Fibroblast of lung (primary cell): ENCODE measurements around the gene SSBP1. TPM values are rescaled to one million over a fixed set of nuclear protein-coding genes. Genes with fewer than 3 reads are reported as not detected.

Experiments used
- DNase-seq, 2 donors: peaks; one replicate each; pipeline versions ENCODE4 v3.0.0 to v3.0.0-alpha.2; 2010; ENCODE audit warnings: low read depth in 2 of 2
- H2AFZ ChIP-seq: 2 replicates; pipeline ENCODE4 v1.5.1; 2012; ENCODE audit warnings: low read length, control low read depth, inconsistent platforms
- H3K27ac ChIP-seq: 2 replicates; pipeline ENCODE4 v1.5.1; 2011; ENCODE audit warnings: low read length, control low read depth; ENCODE audit not compliant: insufficient read depth
- H3K27me3 ChIP-seq: 2 replicates; pipeline ENCODE4 v1.5.1; 2011; ENCODE audit warnings: mild to moderate bottlenecking, low read length; ENCODE audit not compliant: control insufficient read depth, insufficient read depth
- H3K36me3 ChIP-seq: 2 replicates; pipeline ENCODE4 v1.5.1; 2011; ENCODE audit warnings: low read length; ENCODE audit not compliant: control insufficient read depth, insufficient read depth
- H3K4me1 ChIP-seq: 2 replicates; pipeline ENCODE4 v1.5.1; 2011; ENCODE audit warnings: low read length; ENCODE audit not compliant: control insufficient read depth, insufficient read depth; ENCODE audit errors: extremely low read depth
- H3K4me2 ChIP-seq: 2 replicates; pipeline ENCODE4 v1.5.1; 2011; ENCODE audit warnings: low read length, control low read depth; ENCODE audit not compliant: insufficient read depth; ENCODE audit errors: extremely low read depth
- H3K4me3 ChIP-seq, 4 experiments: fragments of 200-600 bp in 1 of 4; sonication (generic) in 1 of 4; replicated peaks in 1 of 4; 2 replicates each; pipeline ENCODE4 v1.5.1; 2011 to 2016; ENCODE audit warnings: low read length in 4 of 4, low read depth in 3 of 4, mild to moderate bottlenecking in 3 of 4, control low read depth in 2 of 4, inconsistent platforms in 1 of 4, mixed read lengths in 1 of 4; ENCODE audit not compliant: insufficient read depth in 1 of 4; ENCODE audit errors: control extremely low read depth in 1 of 4
- H3K79me2 ChIP-seq: 2 replicates; pipeline ENCODE4 v1.5.1; 2012; ENCODE audit warnings: mild to moderate bottlenecking, low read length, inconsistent platforms; ENCODE audit not compliant: control insufficient read depth, insufficient read depth
- H3K9ac ChIP-seq: 2 replicates; pipeline ENCODE4 v1.5.1; 2011; ENCODE audit warnings: mild to moderate bottlenecking, low read length, control low read depth; ENCODE audit not compliant: insufficient read depth
- H3K9me3 ChIP-seq: 2 replicates; pipeline ENCODE4 v1.5.1; 2012; ENCODE audit warnings: low read depth, low read length; ENCODE audit not compliant: control insufficient read depth, insufficient read depth
- H4K20me1 ChIP-seq: 2 replicates; pipeline ENCODE4 v1.5.1; 2011; ENCODE audit warnings: low read length; ENCODE audit not compliant: control insufficient read depth, insufficient read depth; ENCODE audit errors: extremely low read depth
- CTCF ChIP-seq, 2 donors: IDR thresholded peaks in 1 of 2; conservative IDR thresholded peaks in 1 of 2; 1 replicate in 1 of 2; 2 replicates in 1 of 2; pipeline ENCODE4 v1.5.1; 2011 to 2012; ENCODE audit warnings: low read length in 2 of 2, control low read depth in 1 of 2, inconsistent platforms in 1 of 2, low read depth in 1 of 2, mild to moderate bottlenecking in 1 of 2
- EZH2 ChIP-seq: IDR thresholded peaks from 2 replicates; pipeline ENCODE4 v1.5.1; 2012; ENCODE audit warnings: low read length, control low read depth, mild to moderate bottlenecking; ENCODE audit errors: missing control alignments
- polyA plus RNA-seq, 2 donors: library from polyadenylated mRNA; depleted of rRNA in 1 of 2; stranded (reverse) in 1 of 2; unstranded in 1 of 2; fragments of >200 nt; gene quantifications; 2 replicates each; pipeline ENCODE4 v1.2.1, GENCODE V29; 2011 to 2012; ENCODE audit warnings: missing spikeins in 1 of 2
- total RNA-seq: library from RNA; depleted of rRNA; stranded (reverse); fragments of >200 nt; gene quantifications from 2 replicates; pipeline ENCODE4 v1.2.1, GENCODE V29; 2014

SSBP1 gene
- total and polyA plus RNA-seq, 2 donors (not counting 1 experiment from before 2014, with no cell fraction given) = 119 to 209 TPM

DNA sequence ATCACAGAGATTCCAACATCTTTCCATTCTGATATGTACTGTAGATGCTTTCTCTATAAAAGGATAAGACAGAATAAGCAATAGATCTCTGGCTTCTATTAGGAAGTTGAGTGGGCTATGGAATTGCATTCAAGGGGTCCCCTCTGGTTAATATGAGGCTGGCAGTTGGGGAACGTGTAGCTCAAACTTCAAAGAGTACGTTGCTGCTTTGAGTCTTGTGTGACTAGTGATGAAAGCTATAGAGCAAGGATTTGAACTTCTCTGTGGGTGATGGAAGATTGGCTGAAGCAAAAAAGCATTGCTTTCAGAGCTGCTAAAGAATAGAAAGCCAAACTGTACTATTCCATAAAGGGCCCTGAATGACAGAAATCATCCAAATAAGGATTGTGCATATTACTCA lies 23.6 kb upstream of the SSBP1 start:
- no peak overlapping the region for H3K27ac ChIP-seq
- H3K9ac ChIP-seq = no peak overlapping the region
- DNase-seq = no peak
- no peaks in the 10 kb centered on the region for H3K9me3 ChIP-seq
- no peak overlapping the region for H3K4me3 ChIP-seq
- H3K27me3 ChIP-seq = no peaks in the 10 kb centered on the region
- H2AFZ ChIP-seq = no peak overlapping the region
- no peaks in the 10 kb centered on the region for H3K36me3 ChIP-seq
- no peak overlapping the region for H3K4me2 ChIP-seq
- H3K4me1 ChIP-seq = no peaks in the 10 kb centered on the region
- H3K79me2 ChIP-seq = no peaks in the 10 kb centered on the region
- H4K20me1 ChIP-seq = no peaks in the 10 kb centered on the region
- TF ChIP-seq CTCF (conservative IDR thresholded peaks at IDR 0.05 in 1 of 2, IDR thresholded peaks at IDR 0.05 in 1 of 2; ENCODE audit: low read depth in 1 of 2, low read length in 2 of 2) (no peak), EZH2 (no peak)

DNA sequence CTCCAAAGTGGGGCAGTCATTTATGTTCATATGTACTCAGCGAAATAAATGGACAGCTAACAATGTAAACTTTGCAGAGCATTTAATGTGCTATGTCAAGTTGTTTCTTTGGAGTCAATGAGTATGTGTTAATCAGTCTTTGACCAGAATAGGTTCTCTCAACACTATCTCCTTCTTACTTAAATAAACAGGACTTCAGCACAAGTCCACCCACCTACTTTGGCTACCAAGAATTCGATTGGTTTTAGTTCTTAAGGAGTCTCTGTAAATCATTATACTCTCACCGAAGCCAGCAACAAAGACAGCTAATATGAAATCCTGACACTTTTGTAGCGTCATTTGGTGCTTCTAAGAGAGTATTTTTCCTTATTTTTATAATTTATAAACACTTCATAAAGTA lies 23.1 kb upstream of the SSBP1 start:
- H3K27me3 ChIP-seq = no peaks in the 10 kb centered on the region
- H3K9me3 ChIP-seq = no peaks in the 10 kb centered on the region
- no peak for DNase-seq
- H3K36me3 ChIP-seq = no peaks in the 10 kb centered on the region
- H3K9ac ChIP-seq = no peak overlapping the region
- no peaks in the 10 kb centered on the region for H4K20me1 ChIP-seq
- H3K27ac ChIP-seq = no peak overlapping the region
- no peaks in the 10 kb centered on the region for H3K4me1 ChIP-seq
- no peak overlapping the region for H3K4me3 ChIP-seq
- no peak overlapping the region for H2AFZ ChIP-seq
- no peak overlapping the region for H3K4me2 ChIP-seq
- no peak for TF ChIP-seq EZH2
- no peak for TF ChIP-seq CTCF (conservative IDR thresholded peaks at IDR 0.05 in 1 of 2, IDR thresholded peaks at IDR 0.05 in 1 of 2; ENCODE audit: low read depth in 1 of 2, low read length in 2 of 2)
- no peaks in the 10 kb centered on the region for H3K79me2 ChIP-seq

GRCh38 chr7:141715794-141716689 lies 22.1 kb upstream of the SSBP1 start:
- Histone ChIP-seq H3K36me3 (no peaks in the 10 kb centered on the region), H3K9me3 (no peaks in the 10 kb centered on the region), H3K9ac (no peak overlapping the region), H3K4me1 (no peaks in the 10 kb centered on the region), H3K79me2 (no peaks in the 10 kb centered on the region), H3K27ac (no peak overlapping the region), H3K4me2 (no peak overlapping the region), H3K27me3 (no peaks in the 10 kb centered on the region), H3K4me3 (no peak overlapping the region), H4K20me1 (no peaks in the 10 kb centered on the region), H2AFZ (no peak overlapping the region)
- TF ChIP-seq CTCF (conservative IDR thresholded peaks at IDR 0.05 in 1 of 2, IDR thresholded peaks at IDR 0.05 in 1 of 2; ENCODE audit: low read depth in 1 of 2, low read length in 2 of 2) = no peak
- no peak for TF ChIP-seq EZH2
- DNase-seq = no peak
